GM12891 (cell line): Measurements from ENCODE around the gene RPS6KA3.

Source experiments
- PAX5 ChIP-seq: IDR thresholded peaks from 2 replicates; pipeline ENCODE4 v1.6.1; 2011; ENCODE audit warnings: low read length, moderate library complexity, mild to moderate bottlenecking; ENCODE audit not compliant: insufficient read depth, severe bottlenecking
- POLR2A ChIP-seq: IDR thresholded peaks from 2 replicates; pipeline ENCODE4 v1.6.1; 2011; ENCODE audit warnings: low read depth, low read length, control low read depth
- POLR2AphosphoS5 ChIP-seq: IDR thresholded peaks from 2 replicates; pipeline ENCODE4 v1.6.1; 2011; ENCODE audit warnings: low read depth, low read length, control low read depth
- POU2F2 ChIP-seq: IDR thresholded peaks from 2 replicates; pipeline ENCODE4 v1.6.1; 2011; ENCODE audit warnings: low read depth, mild to moderate bottlenecking, control low read depth, low read length, moderate library complexity
- SPI1 ChIP-seq: IDR thresholded peaks from 2 replicates; pipeline ENCODE4 v1.6.1; 2011; ENCODE audit warnings: low read depth, low read length, control low read depth
- TAF1 ChIP-seq: IDR thresholded peaks from 2 replicates; pipeline ENCODE4 v1.6.1; 2011; ENCODE audit warnings: low read depth, low read length, control low read depth

- TF ChIP-seq POLR2A: no peak
- TF ChIP-seq TAF1: no peak
- no peak for TF ChIP-seq POLR2AphosphoS5
- no peak for TF ChIP-seq SPI1
- TF ChIP-seq PAX5: no peak
- TF ChIP-seq POU2F2: no peak
Measured at GRCh38 chrX:20218836-20219505, 47.7 kb downstream of the RPS6KA3 start.
